ENCODE data around the gene DDX1. TPM values are rescaled to one million over a fixed set of nuclear protein-coding genes. Genes with fewer than 3 reads are reported as not detected.

Gene DDX1
- total RNA-seq, 1 experiment from 2014 or later: 163 TPM

DNA sequence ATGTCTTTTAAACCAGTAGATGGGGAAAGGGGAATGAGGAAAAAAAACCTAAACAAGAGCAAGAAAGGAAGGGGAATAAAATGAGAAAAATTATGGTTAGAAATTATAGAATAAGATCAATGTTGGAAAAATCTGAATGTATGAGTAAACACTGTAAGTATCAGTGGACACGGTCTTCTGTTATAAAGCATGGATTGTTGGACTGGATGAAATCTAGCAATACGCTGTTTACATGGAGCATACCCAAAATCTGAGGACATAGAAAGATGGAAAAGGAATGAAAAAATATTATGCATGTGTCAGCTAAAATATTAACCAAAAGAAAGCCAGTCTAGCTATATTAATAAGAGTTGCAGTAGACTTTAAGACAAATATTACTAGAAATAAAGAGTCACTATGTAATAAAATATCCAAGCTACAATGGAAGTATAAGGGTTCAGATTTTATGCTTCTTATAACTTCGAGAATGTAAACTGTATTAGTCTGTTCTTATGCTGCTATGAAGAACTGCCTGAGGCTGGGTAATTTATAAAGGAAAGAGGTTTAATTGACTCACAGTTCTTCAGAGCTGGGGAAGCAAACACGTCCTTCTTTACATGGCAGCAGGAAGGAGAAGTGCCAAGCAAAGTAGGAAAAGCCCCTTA is 32.4 kb downstream of the DDX1 start:
- intact Hi-C loops (cut with micrococcal nuclease; ENCODE audit: unreplicated experiment): no loop called here
- H3K27me3 ChIP-seq (replicated peaks; ENCODE audit: control insufficient read depth, insufficient read depth, low read length): no peaks in the 10 kb centered on the region
- no peaks in the 10 kb centered on the region for H3K4me1 ChIP-seq
- CTCF ChIA-PET: no interaction called here
- Mint-ChIP-seq H3K4me3 (ENCODE audit: unreplicated experiment) (no peak overlapping the region), H3K4me1 (ENCODE audit: low read depth, unreplicated experiment) (no peaks in the 10 kb centered on the region), H3K27me3 (ENCODE audit: insufficient read depth, unreplicated experiment) (no peaks in the 10 kb centered on the region), H3K9me3 (ENCODE audit: unreplicated experiment) (no peaks in the 10 kb centered on the region), H3K36me3 (ENCODE audit: insufficient read depth, unreplicated experiment) (peaks cover 79% of the 10 kb centered on the region), H3K27ac (ENCODE audit: unreplicated experiment) (no peak overlapping the region)
- H3K4me3 ChIP-seq (ENCODE audit: low read depth, low read length): no peak overlapping the region
- POLR2A ChIA-PET: no interaction called here
- BruUV-seq (replicated peaks): no TSS peak
- no peak for DNase-seq
- H3K36me3 ChIP-seq (ENCODE audit: control insufficient read depth, insufficient read depth, low read length): peaks cover 2% of the 10 kb centered on the region; the same call in 1 of the 2 replicates
- H3K9me3 ChIP-seq: no peaks in the 10 kb centered on the region; the same call in 1 of the 2 replicates
- TF ChIP-seq, protein P1, sequence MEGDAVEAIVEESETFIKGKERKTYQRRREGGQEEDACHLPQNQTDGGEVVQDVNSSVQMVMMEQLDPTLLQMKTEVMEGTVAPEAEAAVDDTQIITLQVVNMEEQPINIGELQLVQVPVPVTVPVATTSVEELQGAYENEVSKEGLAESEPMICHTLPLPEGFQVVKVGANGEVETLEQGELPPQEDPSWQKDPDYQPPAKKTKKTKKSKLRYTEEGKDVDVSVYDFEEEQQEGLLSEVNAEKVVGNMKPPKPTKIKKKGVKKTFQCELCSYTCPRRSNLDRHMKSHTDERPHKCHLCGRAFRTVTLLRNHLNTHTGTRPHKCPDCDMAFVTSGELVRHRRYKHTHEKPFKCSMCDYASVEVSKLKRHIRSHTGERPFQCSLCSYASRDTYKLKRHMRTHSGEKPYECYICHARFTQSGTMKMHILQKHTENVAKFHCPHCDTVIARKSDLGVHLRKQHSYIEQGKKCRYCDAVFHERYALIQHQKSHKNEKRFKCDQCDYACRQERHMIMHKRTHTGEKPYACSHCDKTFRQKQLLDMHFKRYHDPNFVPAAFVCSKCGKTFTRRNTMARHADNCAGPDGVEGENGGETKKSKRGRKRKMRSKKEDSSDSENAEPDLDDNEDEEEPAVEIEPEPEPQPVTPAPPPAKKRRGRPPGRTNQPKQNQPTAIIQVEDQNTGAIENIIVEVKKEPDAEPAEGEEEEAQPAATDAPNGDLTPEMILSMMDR (IDR thresholded peaks at IDR 0.05; ENCODE audit: insufficient read depth in 1 of 2, low read depth in 1 of 2, low read length in 1 of 2, severe bottlenecking in 1 of 2, unreplicated experiment in 1 of 2): no peak

- no TSS peak for BruUV-seq (replicated peaks)
- no peaks in the 10 kb centered on the region for H3K4me1 Mint-ChIP-seq (ENCODE audit: low read depth, unreplicated experiment)
- H3K27ac Mint-ChIP-seq (ENCODE audit: unreplicated experiment): no peak overlapping the region
- DNase-seq: no peak
- Histone ChIP-seq H3K36me3 (ENCODE audit: control insufficient read depth, insufficient read depth, low read length) (peaks cover 2% of the 10 kb centered on the region; the same call in 1 of the 2 replicates), H3K4me3 (ENCODE audit: low read depth, low read length) (no peak overlapping the region), H3K4me1 (no peaks in the 10 kb centered on the region), H3K27me3 (replicated peaks; ENCODE audit: control insufficient read depth, insufficient read depth, low read length) (no peaks in the 10 kb centered on the region), H3K9me3 (no peaks in the 10 kb centered on the region; the same call in 1 of the 2 replicates)
- intact Hi-C loops (cut with micrococcal nuclease; ENCODE audit: unreplicated experiment): no loop called here
- H3K27me3 Mint-ChIP-seq (ENCODE audit: insufficient read depth, unreplicated experiment): no peaks in the 10 kb centered on the region
- CTCF ChIA-PET: no interaction called here
- POLR2A ChIA-PET: no interaction called here
- TF ChIP-seq, protein P1 (IDR thresholded peaks at IDR 0.05; ENCODE audit: insufficient read depth in 1 of 2, low read depth in 1 of 2, low read length in 1 of 2, severe bottlenecking in 1 of 2, unreplicated experiment in 1 of 2): no peak
- H3K36me3 Mint-ChIP-seq (ENCODE audit: insufficient read depth, unreplicated experiment): peaks cover 84% of the 10 kb centered on the region
- H3K9me3 Mint-ChIP-seq (ENCODE audit: unreplicated experiment): no peaks in the 10 kb centered on the region
- no peak overlapping the region for H3K4me3 Mint-ChIP-seq (ENCODE audit: unreplicated experiment)
Observed at GRCh38 chr2:15624903-15625302, 33.2 kb downstream of the DDX1 start.

GRCh38 chr2:15625344-15626036 is 33.8 kb downstream of the DDX1 start:
- POLR2A ChIA-PET: no interaction called here
- H3K36me3 Mint-ChIP-seq (ENCODE audit: insufficient read depth, unreplicated experiment): peaks cover 90% of the 10 kb centered on the region
- Histone ChIP-seq H3K4me3 (ENCODE audit: low read depth, low read length) (no peak overlapping the region), H3K4me1 (no peaks in the 10 kb centered on the region), H3K36me3 (ENCODE audit: control insufficient read depth, insufficient read depth, low read length) (peaks cover 2% of the 10 kb centered on the region; the same call in 1 of the 2 replicates), H3K9me3 (no peaks in the 10 kb centered on the region; the same call in 1 of the 2 replicates), H3K27me3 (replicated peaks; ENCODE audit: control insufficient read depth, insufficient read depth, low read length) (no peaks in the 10 kb centered on the region)
- CTCF ChIA-PET: no interaction called here
- intact Hi-C loops (cut with micrococcal nuclease; ENCODE audit: unreplicated experiment): no loop called here
- H3K27me3 Mint-ChIP-seq (ENCODE audit: insufficient read depth, unreplicated experiment): no peaks in the 10 kb centered on the region
- no peak for DNase-seq
- H3K4me3 Mint-ChIP-seq (ENCODE audit: unreplicated experiment): no peak overlapping the region
- H3K27ac Mint-ChIP-seq (ENCODE audit: unreplicated experiment): no peak overlapping the region
- BruUV-seq (replicated peaks): no TSS peak
- no peaks in the 10 kb centered on the region for H3K9me3 Mint-ChIP-seq (ENCODE audit: unreplicated experiment)
- TF ChIP-seq, protein P1 (IDR thresholded peaks at IDR 0.05; ENCODE audit: insufficient read depth in 1 of 2, low read depth in 1 of 2, low read length in 1 of 2, severe bottlenecking in 1 of 2, unreplicated experiment in 1 of 2): no peak
- H3K4me1 Mint-ChIP-seq (ENCODE audit: low read depth, unreplicated experiment): no peaks in the 10 kb centered on the region

Measured in Caco-2 (cell line).